HCT116 (cell line): Measurements from ENCODE around the gene MMP17.

Source experiments
- CTCF ChIP-seq, 3 experiments: fragments of 200-600 bp in 1 of 3; sonication (generic) in 1 of 3; IDR thresholded peaks in 2 of 3; conservative IDR thresholded peaks in 1 of 3; 2 replicates each; pipeline ENCODE4 v1.5.1; 2012 to 2017; ENCODE audit warnings: low read depth in 2 of 3, low read length in 2 of 3, antibody characterized with exemption in 1 of 3, borderline replicate concordance in 1 of 3, control low read depth in 1 of 3, mild to moderate bottlenecking in 1 of 3, mixed read lengths in 1 of 3, mixed run types in 1 of 3, moderate library complexity in 1 of 3; ENCODE audit not compliant: insufficient read depth in 1 of 3
- ELF1 ChIP-seq: IDR thresholded peaks from 2 replicates; pipeline ENCODE4 v1.6.1; 2012; ENCODE audit warnings: low read depth, borderline replicate concordance
- POLR2A ChIP-seq: IDR thresholded peaks from 2 replicates; pipeline ENCODE4 v1.7.0; 2011; ENCODE audit warnings: borderline replicate concordance; ENCODE audit not compliant: insufficient read depth, insufficient read length; ENCODE audit errors: extremely low read depth

GRCh38 chr12:131817241-131817640, 11.0 kb upstream of the MMP17 start:
- TF ChIP-seq CTCF (IDR thresholded peaks at IDR 0.05 in 2 of 3, conservative IDR thresholded peaks at IDR 0.05 in 1 of 3; ENCODE audit: borderline replicate concordance in 1 of 3, insufficient read depth in 1 of 3, low read depth in 2 of 3, low read length in 2 of 3), result no peak
- no peak for TF ChIP-seq POLR2A
- no peak for TF ChIP-seq ELF1
